Gastrocnemius medialis (tissue), 4 donors: ENCODE measurements around the gene SLC35F6.

ENCODE experiments used
- CTCF ChIP-seq, 5 experiments: fragments of 450-650 bp in 3 of 5; fragments of 200-600 bp in 2 of 5; sonication (generic) in 2 of 5; IDR thresholded peaks in 4 of 5; conservative IDR thresholded peaks in 1 of 5; 1 replicate in 4 of 5; 2 replicates in 1 of 5; pipeline ENCODE4 v1.5.1; 2016 to 2019; ENCODE audit warnings: antibody characterized with exemption in 5 of 5, mild to moderate bottlenecking in 3 of 5, moderate library complexity in 3 of 5
- POLR2A ChIP-seq, 2 donors: fragments of 450-650 bp; IDR thresholded peaks; one replicate each; pipeline ENCODE4 v1.6.1; 2017; ENCODE audit warnings: antibody characterized with exemption in 2 of 2, mild to moderate bottlenecking in 2 of 2, moderate library complexity in 2 of 2

- TF ChIP-seq CTCF (IDR thresholded peaks at IDR 0.05 in 4 of 5, conservative IDR thresholded peaks at IDR 0.05 in 1 of 5) (no peak), POLR2A (IDR thresholded peaks at IDR 0.05) (no peak)
These were observed 37.7 kb downstream of the SLC35F6 start for GRCh38 chr2:26801796-26802195.
